A549 treated with CORT108297 at 1 μM for 4 hours (cell line): Measurements from ENCODE around the gene PLCL1. TPM values are rescaled to one million over a fixed set of nuclear protein-coding genes. Genes with fewer than 3 reads are reported as not detected.

Experiments used
- total RNA-seq: library from RNA; stranded (reverse); fragments of 200-300 nt; extraction: Qiagen RNA extraction; gene quantifications from 5 replicates; pipeline ENCODE4 v1.2.3, GENCODE V29; 2022

Gene PLCL1
- 0.02 TPM in 1 of 5 replicates, not detected in the others for total RNA-seq

GRCh38 chr2:197804049-197804757 is at the start of gene PLCL1:
PLCL1 (plus strand) TSS chr2:197804593.

GRCh38 chr2:197784956-197785941 is 19.1 kb upstream of the PLCL1 start, which contains the start of gene BOLL:
BOLL (minus strand) TSS chr2:197785319; CDS start chr2:197781850, 3,469 bp downstream.

Other genes with a start within 250 kb of the PLCL1 start
- gene RFTN2, start 129.0 kb upstream of the PLCL1 start, total RNA-seq: 0.01 TPM in 1 of 5 replicates, not detected in the others
- gene MARS2, start 99.2 kb upstream of the PLCL1 start, total RNA-seq: 10.4 to 11.5 TPM (median 11.2 TPM) in 5 replicates
- gene BOLL, start 19.3 kb upstream of the PLCL1 start, total RNA-seq: not detected in 5 replicates